AG04449 (cell line): ENCODE data around the gene ADCK2.
"Not testable (repeated sequence)": the region's sequence is repeated elsewhere in the genome, so short reads cannot be mapped to it uniquely, and the experiment has no call there.

Experiments
- CTCF ChIA-PET: fragments of 350-600 bp; formaldehyde crosslinking; extraction: SDS; loops from one replicate; lab custom pipeline; 2021; ENCODE audit warnings: antibody characterized with exemption; lab: Yijun Ruan, JAX
- POLR2A ChIA-PET: fragments of 400-600, 350-600 bp; formaldehyde crosslinking; extraction: SDS; loops from one replicate; lab custom pipeline; 2020; ENCODE audit warnings: antibody characterized with exemption, inconsistent platforms; lab: Yijun Ruan, JAX
- DNase-seq: peaks from one replicate; pipeline ENCODE4 v3.0.0-alpha.2; 2010; ENCODE audit warnings: low read depth, low spot score
- H3K4me3 ChIP-seq: 2 replicates; pipeline ENCODE4 v1.5.1; 2011; ENCODE audit warnings: low read depth, mild to moderate bottlenecking, control low read depth, low read length
- CTCF ChIP-seq: IDR thresholded peaks from one replicate; pipeline ENCODE4 v1.5.1; 2011; ENCODE audit warnings: mild to moderate bottlenecking, moderate library complexity, low read length, control low read depth, inconsistent platforms; ENCODE audit not compliant: insufficient read depth; ENCODE audit errors: missing control alignments

ADCK2 gene

GRCh38 chr7:140686921-140687320 is 14.2 kb downstream of the ADCK2 start:
- no peak for DNase-seq
- H3K4me3 ChIP-seq: no peak overlapping the region
- no peak for TF ChIP-seq CTCF
- CTCF ChIA-PET: interaction anchor here (1.1 to 4.8 kb wide), 3 partner anchors 12 to 211 kb away, joined by 3 to 35 read pairs (median 3); no protein-coding TSS in a partner anchor
- POLR2A ChIA-PET: interaction anchor here (1.1 kb wide), 1 partner anchor 9 kb away, joined by 5 read pairs; the partner anchor contains the start of gene NDUFB2

GRCh38 chr7:140688341-140688740 is 15.6 kb downstream of the ADCK2 start:
- TF ChIP-seq CTCF: no peak
- CTCF ChIA-PET: no interaction called here
- POLR2A ChIA-PET: no interaction called here
- no peak for DNase-seq
- H3K4me3 ChIP-seq: no peak overlapping the region

GRCh38 chr7:140689199-140690152 is 16.7 kb downstream of the ADCK2 start:
- CTCF ChIA-PET: interaction anchor here (1.2 kb wide), 1 partner anchor 15 kb away, joined by 3 read pairs; no protein-coding TSS in a partner anchor

GRCh38 chr7:140691376-140692045 is 18.8 kb downstream of the ADCK2 start:
- CTCF ChIA-PET: interaction anchor here (0.7 kb wide), 1 partner anchor 323 kb away, joined by 3 read pairs; the partner anchor contains the start of gene MRPS33
- H3K4me3 ChIP-seq: no peak overlapping the region
- TF ChIP-seq CTCF: no peak
- DNase-seq: no peak
- POLR2A ChIA-PET: no interaction called here

More at GRCh38 chr7:140689199-140690152, 16.7 kb downstream of the ADCK2 start:
- DNase-seq: no peak
- POLR2A ChIA-PET: no interaction called here
- H3K4me3 ChIP-seq: no peak overlapping the region
- TF ChIP-seq CTCF: no peak

- POLR2A ChIA-PET, H3K4me3 ChIP-seq, DNase-seq: not testable (repeated sequence)
- CTCF ChIA-PET: interaction anchor here (1.5 kb wide), 1 partner anchor 18 kb away, joined by 8 read pairs; no protein-coding TSS in a partner anchor
These were observed 21.1 kb downstream of the ADCK2 start for GRCh38 chr7:140693849-140694248.

GRCh38 chr7:140694592-140694991 is 21.8 kb downstream of the ADCK2 start:
- TF ChIP-seq CTCF: no peak
- POLR2A ChIA-PET: no interaction called here
- no peak for DNase-seq
- no peak overlapping the region for H3K4me3 ChIP-seq
- CTCF ChIA-PET: no interaction called here
